NCI-H2227 (cell line): ENCODE measurements around the gene LIFR.
"Not testable (repeated sequence)": the region's sequence is repeated elsewhere in the genome, so short reads cannot be mapped to it uniquely, and the experiment has no call there.

Experiments used
- DNase-seq: peaks from one replicate; lab custom pipeline; 2025; ENCODE audit not compliant: unreplicated experiment; lab: John Stamatoyannopoulos, UW

Gene LIFR

GRCh38 chr5:38556599-38557307 lies at the start of gene LIFR:
Gene LIFR, minus strand, starts transcription at chr5:38556646. Its CDS starts 25,999 bp downstream, at chr5:38530647.
- DNase-seq: peak; percentile 94

GRCh38 chr5:38605610-38606009 lies 49.2 kb upstream of the LIFR start:
- no peak for DNase-seq

GRCh38 chr5:38603691-38604090 lies 47.2 kb upstream of the LIFR start:
- DNase-seq: no peak

- no peak for DNase-seq
These were observed 46.2 kb upstream of the LIFR start for GRCh38 chr5:38602641-38603040.

- DNase-seq: no peak
These were observed 45.4 kb upstream of the LIFR start for GRCh38 chr5:38601863-38602298.

GRCh38 chr5:38601133-38601862 lies 44.9 kb upstream of the LIFR start:
- DNase-seq: no peak

GRCh38 chr5:38600329-38601045 lies 44.0 kb upstream of the LIFR start:
- DNase-seq: no peak

GRCh38 chr5:38599751-38600150 lies 43.3 kb upstream of the LIFR start:
- not testable (repeated sequence) for DNase-seq

GRCh38 chr5:38598994-38599617 lies 42.7 kb upstream of the LIFR start:
- DNase-seq: no peak

GRCh38 chr5:38598296-38598993 lies 42.0 kb upstream of the LIFR start:
- no peak for DNase-seq

GRCh38 chr5:38596981-38597380 lies 40.5 kb upstream of the LIFR start:
- DNase-seq: no peak

- DNase-seq: no peak
These were observed 38.8 kb upstream of the LIFR start for GRCh38 chr5:38595132-38595745.

GRCh38 chr5:38593959-38594358 lies 37.5 kb upstream of the LIFR start:
- no peak for DNase-seq

- no peak for DNase-seq
These were observed 35.0 kb upstream of the LIFR start for GRCh38 chr5:38591523-38591849.

- DNase-seq: no peak
These were observed 34.5 kb upstream of the LIFR start for GRCh38 chr5:38590838-38591522.

GRCh38 chr5:38589629-38590028 lies 33.2 kb upstream of the LIFR start:
- DNase-seq: no peak

GRCh38 chr5:38585816-38586215 lies 29.4 kb upstream of the LIFR start:
- no peak for DNase-seq

GRCh38 chr5:38583500-38583899 lies 27.1 kb upstream of the LIFR start:
- DNase-seq: no peak

- no peak for DNase-seq
These were observed 26.5 kb upstream of the LIFR start for GRCh38 chr5:38582975-38583319.
